Subcutaneous adipose tissue (tissue), 4 donors: Measurements from ENCODE around the gene WDR20. TPM values are rescaled to one million over a fixed set of nuclear protein-coding genes. Genes with fewer than 3 reads are reported as not detected.

Experiments used
- CTCF ChIP-seq: fragments of 450-650 bp; IDR thresholded peaks from one replicate; pipeline ENCODE4 v1.5.1; 2016; ENCODE audit warnings: low read depth, mild to moderate bottlenecking, control low read depth, antibody characterized with exemption, moderate library complexity
- total RNA-seq, 4 donors: library from RNA; depleted of rRNA; stranded (reverse); fragments of >200 nt; gene quantifications; one replicate each; pipeline ENCODE4 v1.1.0, GENCODE V29; 2016

WDR20 gene
- total RNA-seq, 4 donors from 2014 or later: 21.2 to 29.3 (median 26.5) TPM

GRCh38 chr14:102195446-102195845 is 55.7 kb downstream of the WDR20 start:
- no peak for TF ChIP-seq CTCF

GRCh38 chr14:102196039-102196901 is 56.6 kb downstream of the WDR20 start:
- TF ChIP-seq CTCF: no peak

- TF ChIP-seq CTCF: no peak
These were observed 57.2 kb downstream of the WDR20 start for GRCh38 chr14:102196902-102197230.

- no peak for TF ChIP-seq CTCF
These were observed 57.7 kb downstream of the WDR20 start for GRCh38 chr14:102197317-102197853.

- no peak for TF ChIP-seq CTCF
These were observed 61.1 kb downstream of the WDR20 start for GRCh38 chr14:102200690-102201352.

GRCh38 chr14:102201353-102201738 is 61.6 kb downstream of the WDR20 start:
- no peak for TF ChIP-seq CTCF

- no peak for TF ChIP-seq CTCF
These were observed 62.1 kb downstream of the WDR20 start for GRCh38 chr14:102201776-102202175.
